Endometrial microvascular endothelial cells (primary cell): ENCODE results near the gene ABHD16A. TPM values are rescaled to one million over a fixed set of nuclear protein-coding genes. Genes with fewer than 3 reads are reported as not detected.
"Not testable (repeated sequence)": the region's sequence is repeated elsewhere in the genome, so short reads cannot be mapped to it uniquely, and the experiment has no call there.

Experiments
- in situ Hi-C: cut with HindIII; loops from 2 replicates; pipeline ENCODE4 v1.10.0; 2017; ENCODE audit warnings: low sequenced_read_pairs, low pct_unique_long_range_greater_than_20kb; ENCODE audit errors: inconsistent ontology term
- total RNA-seq: library from RNA; depleted of rRNA; stranded (reverse); fragments of >200 nt; gene quantifications from one replicate; pipeline ENCODE4 v1.2.3, GENCODE V29; 2015; ENCODE audit errors: inconsistent ontology term

The ABHD16A gene
- total RNA-seq, 1 donor from 2014 or later, result 44.8 TPM

GRCh38 chr6:31719001-31719400, 15.9 kb upstream of the ABHD16A start:
- in situ Hi-C loops, result no loop called here

GRCh38 chr6:31718265-31718664, 15.1 kb upstream of the ABHD16A start:
- in situ Hi-C loops, result no loop called here

DNA sequence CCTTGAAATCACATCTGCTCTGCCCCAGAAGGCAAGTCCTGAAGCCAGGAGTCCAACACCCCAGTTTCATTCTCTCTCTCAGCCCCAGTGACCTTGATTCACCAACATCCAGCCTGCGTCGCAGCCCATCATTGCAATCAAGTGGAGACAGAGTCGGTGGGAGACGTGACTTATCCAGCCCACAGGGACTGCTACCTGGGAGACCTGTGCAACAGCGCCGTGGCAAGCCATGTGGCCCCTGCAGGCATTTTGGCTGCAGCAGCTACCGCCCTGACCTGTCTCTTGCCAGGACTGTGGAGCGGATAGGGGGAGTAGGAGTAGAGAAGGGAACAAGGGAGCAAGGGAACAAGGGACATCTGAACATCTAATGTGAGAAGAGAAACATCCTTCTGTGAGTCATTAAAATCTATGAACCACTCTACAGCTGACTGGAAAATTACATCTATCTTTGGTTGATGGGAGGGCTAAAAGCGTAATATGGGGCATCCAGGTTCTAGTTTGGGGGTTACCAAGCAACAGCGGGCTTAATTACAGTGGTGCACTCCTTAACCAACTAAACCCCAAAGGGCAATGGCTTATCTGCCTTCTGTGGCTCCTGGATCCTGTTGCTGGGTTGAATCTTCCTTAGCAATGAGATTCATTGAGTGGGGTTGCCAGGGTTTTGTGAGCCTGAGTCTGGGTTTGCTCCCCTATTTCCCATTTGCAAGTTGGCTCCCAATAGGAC, 14.5 kb upstream of the ABHD16A start:
- in situ Hi-C loops, result no loop called here

DNA sequence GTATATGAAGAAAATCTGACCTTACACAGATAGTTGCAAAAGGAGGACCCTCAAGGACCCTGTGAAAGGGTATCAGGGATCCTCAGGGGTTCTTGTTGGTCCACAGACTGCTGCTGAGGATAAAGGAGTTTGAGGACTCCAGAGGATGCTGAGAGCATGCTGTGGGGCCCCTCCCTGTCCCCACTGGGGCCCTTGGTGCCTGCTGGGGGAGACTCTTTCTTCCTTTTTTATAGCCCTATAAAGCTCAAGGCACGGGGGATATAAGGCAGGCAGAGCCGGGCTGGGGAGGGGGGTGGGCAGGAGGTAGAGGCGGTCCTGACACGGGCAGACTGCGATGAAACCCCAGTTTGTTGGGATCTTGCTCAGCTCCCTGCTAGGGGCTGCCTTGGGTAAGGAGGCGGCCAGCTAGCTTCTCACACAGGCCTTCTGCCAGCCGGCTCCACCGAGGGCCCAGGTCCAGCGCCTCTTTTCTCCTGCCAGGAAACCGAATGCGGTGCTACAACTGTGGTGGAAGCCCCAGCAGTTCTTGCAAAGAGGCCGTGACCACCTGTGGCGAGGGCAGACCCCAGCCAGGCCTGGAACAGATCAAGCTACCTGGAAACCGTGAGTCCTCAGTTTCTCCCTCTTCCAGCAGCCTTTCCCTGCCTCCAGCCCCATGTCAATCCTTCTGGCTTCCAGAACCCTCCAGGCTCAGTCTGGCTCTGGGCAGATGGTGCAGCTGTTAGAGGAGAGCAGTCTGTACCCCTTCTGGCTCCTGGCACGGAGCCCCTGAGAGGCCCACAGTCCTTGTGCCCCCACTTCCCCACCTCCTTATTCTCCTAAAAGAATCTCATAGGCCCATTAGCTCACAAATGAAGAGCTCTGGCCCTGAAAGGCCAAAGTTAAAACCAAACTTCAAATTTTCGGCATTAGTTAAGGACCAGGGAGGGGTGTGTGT, 12.2 kb upstream of the ABHD16A start, which contains the start of gene LY6G6D:
Gene LY6G6D (plus strand): TSS at position 327 of the 937 bp plus-strand sequence. CDS start 8 bp downstream, at position 335.
- in situ Hi-C loops, result no loop called here

- in situ Hi-C loops, result no loop called here
Observed at GRCh38 chr6:31713991-31714684, 11.0 kb upstream of the ABHD16A start.

GRCh38 chr6:31713465-31713864, 10.3 kb upstream of the ABHD16A start:
- in situ Hi-C loops, result no loop called here

GRCh38 chr6:31712296-31712695, 9.2 kb upstream of the ABHD16A start:
- in situ Hi-C loops, result no loop called here

GRCh38 chr6:31711233-31711632, 8.1 kb upstream of the ABHD16A start:
- in situ Hi-C loops, result no loop called here

GRCh38 chr6:31710523-31711219, 7.5 kb upstream of the ABHD16A start:
- in situ Hi-C loops, result no loop called here

DNA sequence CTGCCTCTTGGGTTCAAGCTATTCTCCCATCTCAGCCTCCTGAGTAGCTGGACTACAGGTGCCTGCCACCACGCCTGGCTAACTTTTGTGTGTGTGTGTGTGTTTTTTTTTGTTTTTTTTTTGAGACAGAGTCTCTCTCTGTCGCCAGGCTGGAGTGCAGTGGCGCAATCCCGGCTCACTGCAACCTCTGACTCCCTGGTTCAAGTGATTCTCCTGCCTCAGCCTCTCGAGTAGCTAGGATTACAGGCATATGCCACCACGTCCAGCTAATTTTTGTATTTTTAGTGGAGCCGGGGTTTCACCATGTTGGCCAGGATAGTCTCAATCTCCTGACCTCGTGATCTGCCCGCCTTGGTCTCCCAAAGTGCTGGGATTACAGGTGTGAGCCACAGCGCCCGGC, 6.0 kb upstream of the ABHD16A start:
- in situ Hi-C loops, result not testable (repeated sequence)

GRCh38 chr6:31708224-31708623, 5.1 kb upstream of the ABHD16A start:
- in situ Hi-C loops, result no loop called here

- in situ Hi-C loops, result no loop called here
Observed at GRCh38 chr6:31707701-31708100, 4.6 kb upstream of the ABHD16A start.

DNA sequence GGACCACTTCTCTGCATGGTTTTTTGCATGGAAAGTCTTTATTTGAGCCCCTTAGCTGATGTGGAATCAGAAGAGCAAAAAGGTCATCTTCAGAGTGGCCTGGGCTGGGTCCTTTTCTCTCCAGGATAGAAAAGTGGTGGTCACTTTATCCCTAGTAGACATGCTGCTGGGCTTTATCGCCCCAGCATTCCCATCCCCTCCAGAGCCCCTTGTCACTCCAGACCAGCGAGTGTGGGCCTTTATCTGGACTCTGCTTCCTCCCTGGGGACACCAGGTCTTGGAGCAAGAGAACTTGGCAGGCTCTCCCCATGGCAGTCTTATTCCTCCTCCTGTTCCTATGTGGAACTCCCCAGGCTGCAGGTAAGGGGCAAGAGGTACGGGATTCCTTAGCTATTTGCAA, 3.5 kb upstream of the ABHD16A start, which contains the start of gene LY6G6F:
Gene LY6G6F (plus strand): TSS at position 268 of the 400 bp plus-strand sequence. CDS start 41 bp downstream, at position 309.
- in situ Hi-C loops, result no loop called here

DNA sequence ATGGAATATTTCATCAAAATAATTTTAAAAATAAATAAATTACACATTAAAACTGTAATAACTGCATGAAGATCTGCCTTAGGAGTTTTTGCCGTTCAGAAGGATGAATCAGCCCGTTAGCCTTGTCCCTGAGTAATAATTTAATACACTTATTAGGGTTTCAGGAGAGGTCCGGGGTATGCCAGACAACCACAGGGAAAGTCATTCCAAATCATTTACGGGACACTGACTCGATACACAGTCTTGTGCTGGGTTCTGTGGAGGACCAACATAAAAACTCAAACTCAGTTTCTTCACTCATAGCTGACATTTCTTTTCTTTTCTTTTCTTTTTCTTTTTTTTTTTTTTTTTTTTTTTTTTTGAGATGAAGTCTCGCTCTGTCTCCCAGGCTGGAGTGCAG, 2.8 kb upstream of the ABHD16A start:
- in situ Hi-C loops, result no loop called here

DNA sequence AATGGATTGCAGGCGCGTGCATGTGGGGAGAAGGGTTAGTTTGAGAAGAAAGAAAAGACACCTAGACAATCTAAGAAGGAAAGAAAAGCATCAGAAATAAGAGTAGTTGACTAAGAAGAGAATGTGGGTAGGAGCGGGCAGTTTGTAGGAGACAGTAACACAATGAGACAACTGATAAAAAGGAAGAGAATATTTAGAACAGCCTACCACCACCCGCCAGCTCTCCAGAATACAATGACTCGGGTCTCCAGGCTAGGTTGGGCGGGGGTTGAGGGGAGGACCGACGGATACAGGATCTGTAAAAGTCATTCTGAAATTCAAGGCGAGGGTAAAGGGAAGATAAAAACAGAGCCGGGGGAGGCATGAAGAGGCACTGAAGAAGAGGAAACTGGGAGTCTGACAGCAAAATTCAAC, 712 bp downstream of the ABHD16A start:
- in situ Hi-C loops, result no loop called here

DNA sequence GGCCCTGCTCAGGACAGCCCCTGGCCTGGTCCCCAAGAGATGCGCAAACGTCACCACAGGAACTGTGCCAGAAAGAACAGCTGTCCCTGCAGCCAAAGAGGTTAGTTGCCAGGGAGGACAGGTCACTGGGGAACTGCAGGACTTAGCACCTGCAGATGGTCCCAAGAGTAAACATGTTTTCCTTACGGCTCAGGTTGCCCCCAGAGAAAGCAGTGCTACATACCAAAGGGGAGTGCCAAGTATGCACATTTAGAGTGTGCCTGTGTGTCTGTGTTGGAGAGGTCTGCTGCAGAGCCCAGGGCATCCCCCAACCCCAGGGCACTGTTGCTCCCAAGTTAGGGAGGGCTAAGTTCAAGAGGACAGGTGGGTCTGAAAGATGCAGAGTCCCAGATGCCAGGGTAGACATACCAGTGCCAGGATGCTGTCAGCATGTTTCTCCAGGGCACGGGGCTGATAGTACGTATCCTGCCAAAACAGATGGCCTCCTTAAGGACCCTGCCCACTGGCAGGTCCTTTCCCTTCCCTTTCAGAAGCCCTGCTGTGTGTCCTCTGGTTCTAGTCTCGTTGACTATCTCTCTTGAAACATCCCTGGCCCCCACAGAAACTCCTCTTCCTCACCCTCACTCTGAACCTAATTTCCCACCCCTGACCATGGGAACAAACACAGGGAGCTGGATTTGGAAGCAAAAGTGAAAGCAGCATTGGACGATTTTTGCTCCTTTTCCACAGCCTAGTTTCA, 1.3 kb downstream of the ABHD16A start:
- in situ Hi-C loops, result no loop called here

DNA sequence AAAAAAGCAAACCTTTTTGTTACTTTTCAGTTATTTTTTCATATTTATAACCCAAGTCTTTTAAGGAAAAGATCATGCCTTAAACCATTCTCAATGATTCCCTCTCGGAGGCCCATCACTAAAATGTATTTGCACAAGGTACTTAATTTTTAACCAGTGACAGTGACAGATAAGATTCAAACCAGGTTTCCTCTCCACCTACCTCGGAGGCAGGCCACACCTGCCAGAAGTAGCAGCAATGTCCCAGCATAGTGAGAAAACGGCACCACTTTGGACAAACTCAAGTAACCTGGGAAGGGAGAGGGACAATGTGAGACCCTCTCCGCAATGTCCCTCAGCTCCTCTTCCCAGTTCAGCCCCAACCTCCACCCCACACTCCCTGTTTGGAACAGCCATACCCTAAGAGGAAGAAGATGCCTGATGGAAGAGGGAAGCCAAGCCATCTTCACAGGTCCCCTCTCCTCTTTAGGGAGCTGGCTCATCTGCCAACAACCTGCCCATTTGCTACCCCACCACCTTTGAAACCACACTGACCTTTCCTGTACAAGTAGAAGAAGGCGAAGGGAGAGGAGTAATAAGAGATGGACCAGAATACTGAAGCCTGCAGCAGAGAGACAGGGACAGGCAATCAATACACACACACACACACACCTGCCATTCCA, 2.3 kb downstream of the ABHD16A start:
- in situ Hi-C loops, result no loop called here

- in situ Hi-C loops, result no loop called here
Observed at GRCh38 chr6:31697555-31697954, 5.6 kb downstream of the ABHD16A start.
